Suppressor macrophage (primary cell): Measurements from ENCODE around the gene ZNF598.

ENCODE experiments used
- DNase-seq, 4 experiments: peaks; one replicate each; pipeline ENCODE4 v3.0.0-alpha.2; 2020 to 2022
- total RNA-seq, 17 experiments: gene quantifications; one replicate each; lab custom pipeline; 2026; ENCODE audit warnings: mixed read lengths in 6 of 17, inconsistent platforms in 3 of 17; lab: John Stamatoyannopoulos, UW

Gene ZNF598
- 16.6 to 54.6 (median 28.6) reads per million in 17 experiments for total RNA-seq

GRCh38 chr16:2009791-2010510 lies at the start of gene ZNF598:
ZNF598 (minus strand) TSS chr16:2009821.
- peak; percentile 93 to 97 (median 95) for DNase-seq

- DNase-seq: no peak
These were observed 49.3 kb upstream of the ZNF598 start for GRCh38 chr16:2058872-2059271.

- DNase-seq: no peak
These were observed 48.8 kb upstream of the ZNF598 start for GRCh38 chr16:2058420-2058819.

- DNase-seq: no peak
These were observed 47.8 kb upstream of the ZNF598 start for GRCh38 chr16:2057438-2057837.

- DNase-seq: no peak
These were observed 47.2 kb upstream of the ZNF598 start for GRCh38 chr16:2056681-2057407.

GRCh38 chr16:2056077-2056476 lies 46.5 kb upstream of the ZNF598 start:
- peak in 2 of 4 experiments; percentile 17 to 32 for DNase-seq

- DNase-seq: no peak
These were observed 45.1 kb upstream of the ZNF598 start for GRCh38 chr16:2054543-2055245.

- no peak for DNase-seq
These were observed 44.3 kb upstream of the ZNF598 start for GRCh38 chr16:2053897-2054296.

GRCh38 chr16:2053211-2053610 lies 43.6 kb upstream of the ZNF598 start:
- DNase-seq: no peak

- DNase-seq: no peak
These were observed 38.5 kb upstream of the ZNF598 start for GRCh38 chr16:2048116-2048543.

- peak; percentile 97 to 98 (median 98) for DNase-seq
These were observed 37.9 kb upstream of the ZNF598 start, which contains the start of the genes NTHL1 and TSC2 for GRCh38 chr16:2047330-2048115. NTHL1 (minus strand) TSS chr16:2047834; CDS start chr16:2047823, 11 bp downstream. TSC2 (plus strand) TSS chr16:2047985; CDS start chr16:2048616, 631 bp downstream.

GRCh38 chr16:2046893-2047329 lies 37.3 kb upstream of the ZNF598 start:
- no peak for DNase-seq

- DNase-seq: no peak
These were observed 36.6 kb upstream of the ZNF598 start for GRCh38 chr16:2045965-2046892.

- peak in 1 of 4 experiments; percentile 8 for DNase-seq
These were observed 34.9 kb upstream of the ZNF598 start for GRCh38 chr16:2044541-2044940.

GRCh38 chr16:2043667-2044451 lies 34.2 kb upstream of the ZNF598 start:
- peak; percentile 82 to 93 (median 88) for DNase-seq

GRCh38 chr16:2042986-2043666 lies 33.5 kb upstream of the ZNF598 start:
- DNase-seq: peak in 3 of 4 experiments; percentile 23 to 40 (median 26)

- DNase-seq: no peak
These were observed 32.8 kb upstream of the ZNF598 start for GRCh38 chr16:2042171-2042985.

GRCh38 chr16:2040787-2041522 lies 31.3 kb upstream of the ZNF598 start:
- DNase-seq: no peak
